Upper lobe of left lung (tissue), 4 donors: Measurements from ENCODE around the gene ACTR3.

Experiments
- POLR2A ChIP-seq, 4 donors: fragments of 450-650 bp; IDR thresholded peaks; one replicate each; pipeline ENCODE4 v1.5.1; 2016 to 2017; ENCODE audit warnings: antibody characterized with exemption in 4 of 4, mild to moderate bottlenecking in 2 of 4
- TF ChIP-seq, protein P1 (sequence below), 6 experiments: fragments of 450-650 bp in 4 of 6; fragments of 200-600 bp in 2 of 6; sonication (generic) in 2 of 6; IDR thresholded peaks; one replicate each; pipeline ENCODE4 v1.5.1; 2016 to 2019; ENCODE audit warnings: antibody characterized with exemption in 6 of 6

DNA sequence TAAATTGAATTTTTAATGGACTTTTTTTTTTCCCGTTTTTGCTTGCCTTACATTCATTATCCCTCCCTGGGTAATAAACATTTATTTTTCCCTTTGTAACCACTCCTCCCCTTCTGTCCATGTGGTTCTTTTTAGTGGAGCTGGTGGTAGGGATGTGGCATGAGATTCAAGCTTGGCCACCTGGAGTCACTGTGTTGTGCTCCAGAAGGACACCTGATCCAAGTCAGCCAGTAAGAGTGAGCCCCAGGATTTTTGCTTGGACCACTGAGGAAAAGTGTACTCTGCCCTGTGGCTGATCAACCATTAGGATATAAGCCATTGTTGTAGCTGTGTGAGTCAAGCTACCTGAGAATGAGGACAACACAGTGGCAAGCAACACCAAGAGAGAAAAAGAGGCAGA lies 11.1 kb upstream of the ACTR3 start:
- TF ChIP-seq, protein P1, sequence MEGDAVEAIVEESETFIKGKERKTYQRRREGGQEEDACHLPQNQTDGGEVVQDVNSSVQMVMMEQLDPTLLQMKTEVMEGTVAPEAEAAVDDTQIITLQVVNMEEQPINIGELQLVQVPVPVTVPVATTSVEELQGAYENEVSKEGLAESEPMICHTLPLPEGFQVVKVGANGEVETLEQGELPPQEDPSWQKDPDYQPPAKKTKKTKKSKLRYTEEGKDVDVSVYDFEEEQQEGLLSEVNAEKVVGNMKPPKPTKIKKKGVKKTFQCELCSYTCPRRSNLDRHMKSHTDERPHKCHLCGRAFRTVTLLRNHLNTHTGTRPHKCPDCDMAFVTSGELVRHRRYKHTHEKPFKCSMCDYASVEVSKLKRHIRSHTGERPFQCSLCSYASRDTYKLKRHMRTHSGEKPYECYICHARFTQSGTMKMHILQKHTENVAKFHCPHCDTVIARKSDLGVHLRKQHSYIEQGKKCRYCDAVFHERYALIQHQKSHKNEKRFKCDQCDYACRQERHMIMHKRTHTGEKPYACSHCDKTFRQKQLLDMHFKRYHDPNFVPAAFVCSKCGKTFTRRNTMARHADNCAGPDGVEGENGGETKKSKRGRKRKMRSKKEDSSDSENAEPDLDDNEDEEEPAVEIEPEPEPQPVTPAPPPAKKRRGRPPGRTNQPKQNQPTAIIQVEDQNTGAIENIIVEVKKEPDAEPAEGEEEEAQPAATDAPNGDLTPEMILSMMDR (IDR thresholded peaks at IDR 0.05), result no peak
- TF ChIP-seq POLR2A (IDR thresholded peaks at IDR 0.05), result no peak
